PC-3 (cell line): Measurements from ENCODE around the gene PRICKLE2. TPM values are rescaled to one million over a fixed set of nuclear protein-coding genes. Genes with fewer than 3 reads are reported as not detected.
A peak's percentile ranks its signal among the peaks of the same experiment; 100 is the strongest.

Source experiments
- ATAC-seq: fragments of 200-7000 bp; cut with Tn5 transposase; 2 replicates; pipeline ENCODE4 v1.9.1; 2020; ENCODE audit warnings: mild to moderate bottlenecking, moderate library complexity
- BruUV-seq: library from RNA; stranded (reverse); fragments of 400-500 nt; replicated peaks from 2 replicates; lab custom pipeline; 2021; lab: Mats Ljungman, UMichigan
- CTCF ChIA-PET: fragments of 300-600 bp; sonication (Branson Sonifier 250); formaldehyde crosslinking; loops from one replicate; lab custom pipeline; 2022; ENCODE audit warnings: antibody characterized with exemption; lab: Charles Lee
- POLR2A ChIA-PET: fragments of 300-600 bp; sonication (Branson Sonifier 250); formaldehyde crosslinking; loops from one replicate; lab custom pipeline; 2022; ENCODE audit warnings: antibody characterized with exemption; ENCODE audit not compliant: unreplicated experiment; lab: Charles Lee
- DNase-seq: peaks from one replicate; pipeline ENCODE4 v3.0.0-alpha.2; 2015
- H2AFZ ChIP-seq: fragments of 300-600 bp; sonication (generic); 2 replicates; pipeline ENCODE4 v1.6.0; 2016; ENCODE audit warnings: antibody characterized with exemption, low read length
- H3F3A ChIP-seq: fragments of 300-600 bp; sonication (generic); one replicate; pipeline ENCODE4 v1.6.0; 2017; ENCODE audit warnings: antibody characterized with exemption, low read length, control low read depth, mild to moderate bottlenecking; ENCODE audit not compliant: unreplicated experiment
- H3K27ac ChIP-seq: fragments of 300-600 bp; sonication (generic); 2 replicates; pipeline ENCODE4 v1.5.1; 2016; ENCODE audit warnings: mild to moderate bottlenecking, low read length
- H3K27me3 ChIP-seq: fragments of 300-600 bp; sonication (generic); 2 replicates; pipeline ENCODE4 v1.6.1; 2016; ENCODE audit warnings: low read length, mixed read lengths
- H3K36me3 ChIP-seq: fragments of 300-600 bp; sonication (generic); 2 replicates; pipeline ENCODE4 v1.6.1; 2016; ENCODE audit warnings: low read depth, mixed run types, low read length, mixed read lengths
- H3K4me1 ChIP-seq: fragments of 300-600 bp; sonication (generic); 2 replicates; pipeline ENCODE4 v1.5.1; 2016; ENCODE audit warnings: low read length; ENCODE audit not compliant: insufficient read depth
- H3K4me2 ChIP-seq: fragments of 300-600 bp; sonication (generic); 2 replicates; pipeline ENCODE4 v1.6.0; 2016; ENCODE audit warnings: low read length
- H3K4me3 ChIP-seq: fragments of 300-600 bp; sonication (generic); 2 replicates; pipeline ENCODE4 v1.5.1; 2016; ENCODE audit warnings: mild to moderate bottlenecking, low read length, mixed read lengths
- H3K79me2 ChIP-seq: fragments of 300-600 bp; sonication (generic); 2 replicates; pipeline ENCODE4 v1.6.1; 2017; ENCODE audit warnings: low read length, mixed read lengths
- H3K9ac ChIP-seq: fragments of 300-600 bp; sonication (generic); 2 replicates; pipeline ENCODE4 v1.6.0; 2016; ENCODE audit warnings: mild to moderate bottlenecking, low read length
- H3K9me2 ChIP-seq: fragments of 300-600 bp; sonication (generic); replicated peaks from 2 replicates; pipeline ENCODE4 v1.6.1; 2016; ENCODE audit warnings: mixed run types, low read length, mixed read lengths
- H3K9me3 ChIP-seq: fragments of 300-600 bp; sonication (generic); 2 replicates; pipeline ENCODE4 v1.6.1; 2016; ENCODE audit warnings: low read length, mixed read lengths
- H4K20me1 ChIP-seq: fragments of 300-600 bp; sonication (generic); 2 replicates; pipeline ENCODE4 v1.6.1; 2016; ENCODE audit warnings: low read length, mixed read lengths
- CTCF ChIP-seq: fragments of 300-600 bp; sonication (generic); conservative IDR thresholded peaks from 2 replicates; pipeline ENCODE4 v1.5.1; 2017; ENCODE audit warnings: antibody characterized with exemption, low read depth, mild to moderate bottlenecking, low read length
- EZH2 ChIP-seq: fragments of 300-600 bp; sonication (generic); IDR thresholded peaks from one replicate; pipeline ENCODE4 v1.6.1; 2017; ENCODE audit warnings: antibody characterized with exemption, mild to moderate bottlenecking, low read length; ENCODE audit not compliant: unreplicated experiment
- EZH2phosphoT487 ChIP-seq: fragments of 300-600 bp; sonication (generic); IDR thresholded peaks from 2 replicates; pipeline ENCODE4 v1.6.1; 2018; ENCODE audit warnings: mild to moderate bottlenecking, antibody characterized with exemption, low read length, borderline replicate concordance
- intact Hi-C: fragments of 100-400 bp; cut with micrococcal nuclease; formaldehyde crosslinking; loops from 2 replicates; pipeline ENCODE4 v1.9.0; 2023
- total RNA-seq: library from RNA; depleted of rRNA; stranded (reverse); fragments of >200 nt; gene quantifications from 2 replicates; pipeline ENCODE4 v1.2.3, GENCODE V29; 2014

PRICKLE2 gene
- total RNA-seq, 1 experiment from 2014 or later = 1.8 TPM

DNA sequence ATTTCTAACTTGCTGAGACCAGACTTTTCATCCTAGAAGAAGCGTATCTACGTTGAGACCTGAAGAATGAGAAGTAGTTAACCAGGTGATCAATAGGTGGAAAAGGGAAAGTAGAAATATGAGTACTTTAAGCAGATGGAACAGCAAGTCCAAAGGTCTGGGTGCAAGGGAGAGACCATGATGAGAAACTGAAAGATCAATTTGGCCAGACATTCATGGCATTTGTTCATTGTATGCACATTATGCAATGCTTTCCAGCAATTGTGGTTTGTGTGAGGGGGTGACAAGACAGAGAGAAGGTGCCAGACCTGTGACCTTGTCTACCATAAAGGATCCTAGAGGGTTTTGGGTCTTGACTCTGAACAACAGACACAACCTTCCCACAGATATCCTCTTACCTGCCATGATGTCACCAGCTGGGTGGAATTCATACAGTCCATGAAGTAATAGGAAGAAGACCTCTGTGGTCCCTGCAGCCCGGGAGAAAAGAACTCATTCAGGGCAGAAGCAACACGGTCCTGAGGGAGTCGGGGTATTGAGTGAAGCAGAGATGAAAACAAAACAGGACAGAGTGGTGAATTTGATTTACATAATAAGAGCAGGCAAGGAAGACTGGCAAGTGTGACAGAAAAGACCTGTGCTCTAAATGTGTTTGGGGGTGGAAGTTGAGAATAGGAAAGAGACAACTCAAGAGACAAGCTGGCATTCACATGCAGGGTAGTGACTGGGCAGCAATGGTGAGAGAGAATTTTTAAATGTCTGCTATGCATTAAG lies 138.6 kb downstream of the PRICKLE2 start:
- Histone ChIP-seq H3K79me2 (no peaks in the 10 kb centered on the region), H4K20me1 (no peaks in the 10 kb centered on the region), H2AFZ (no peak overlapping the region), H3K36me3 (no peaks in the 10 kb centered on the region), H3K27ac (no peak overlapping the region), H3K27me3 (no peaks in the 10 kb centered on the region), H3K4me2 (no peak overlapping the region), H3K9me2 (no peaks in the 10 kb centered on the region), H3K4me3 (no peak overlapping the region), H3K9ac (no peak overlapping the region), H3K9me3 (no peaks in the 10 kb centered on the region), H3F3A (no peaks in the 10 kb centered on the region), H3K4me1 (peaks cover 18% of the 10 kb centered on the region)
- no peak for DNase-seq
- ATAC-seq = no peak
- TF ChIP-seq EZH2phosphoT487 (no peak), EZH2 (no peak), CTCF (no peak)
- POLR2A ChIA-PET = no interaction called here
- no TSS peak for BruUV-seq
- intact Hi-C loops = no loop called here
- CTCF ChIA-PET = no interaction called here

DNA sequence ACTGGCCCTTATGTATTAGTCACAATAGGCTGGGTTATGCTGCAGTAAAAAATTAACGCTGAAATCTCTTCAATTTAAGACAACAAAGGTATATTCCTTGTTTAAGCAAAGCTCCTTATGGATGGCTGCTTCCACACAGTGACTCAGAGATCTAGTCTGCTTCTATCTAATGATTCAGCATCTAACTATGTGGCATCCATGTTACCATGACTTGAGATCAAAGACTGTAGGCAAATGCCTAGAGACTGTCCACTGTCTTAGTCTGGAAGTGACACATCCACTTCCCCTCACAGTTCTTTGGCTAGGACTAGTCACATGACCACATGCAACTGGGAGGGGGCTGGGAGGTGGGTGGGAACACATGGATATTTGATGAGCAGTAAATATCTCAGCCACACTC lies 140.6 kb downstream of the PRICKLE2 start:
- ATAC-seq (peak; percentile 92), DNase-seq (peak; percentile 84)
- H3K4me1 ChIP-seq = peaks cover 18% of the 10 kb centered on the region
- H4K20me1 ChIP-seq = no peaks in the 10 kb centered on the region
- TF ChIP-seq CTCF (no peak), EZH2phosphoT487 (no peak), EZH2 (no peak)
- ChIA-PET CTCF (no interaction called here), POLR2A (no interaction called here)
- H3F3A ChIP-seq = no peaks in the 10 kb centered on the region
- no TSS peak for BruUV-seq
- no peak overlapping the region for H3K4me3 ChIP-seq
- no peaks in the 10 kb centered on the region for H3K36me3 ChIP-seq
- no peak overlapping the region for H3K4me2 ChIP-seq
- H2AFZ ChIP-seq = no peak overlapping the region
- H3K9me3 ChIP-seq = no peaks in the 10 kb centered on the region
- H3K9ac ChIP-seq = peak overlapping the region; percentile 25; the same call in 1 of the 2 replicates
- H3K27me3 ChIP-seq = no peaks in the 10 kb centered on the region
- peak overlapping the region; percentile 86 for H3K27ac ChIP-seq
- H3K79me2 ChIP-seq = no peaks in the 10 kb centered on the region
- H3K9me2 ChIP-seq = no peaks in the 10 kb centered on the region
- intact Hi-C loops = no loop called here

DNA sequence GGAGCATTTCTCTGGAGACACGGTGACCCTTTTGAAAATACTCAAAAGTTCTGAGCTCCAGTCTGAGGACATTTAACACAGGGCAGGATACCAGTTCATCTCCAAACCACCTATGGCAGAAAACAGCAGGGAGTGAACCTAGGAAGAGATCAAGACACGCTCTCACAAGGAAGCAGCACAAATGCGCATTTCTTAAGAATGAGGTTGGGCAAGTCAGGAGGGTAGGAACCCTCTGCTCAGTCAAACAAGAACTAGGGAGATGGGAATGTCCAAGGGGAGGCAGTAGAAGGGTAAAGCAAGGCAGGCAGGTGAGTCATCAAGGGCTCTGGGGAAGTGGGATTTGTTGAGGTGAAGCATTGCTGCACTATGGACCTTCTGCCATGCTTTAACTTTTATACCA lies 141.7 kb downstream of the PRICKLE2 start:
- CTCF ChIA-PET = no interaction called here
- Histone ChIP-seq H3K79me2 (no peaks in the 10 kb centered on the region), H3K9me2 (no peaks in the 10 kb centered on the region), H3K27me3 (no peaks in the 10 kb centered on the region), H3K27ac (peak overlapping the region; percentile 86), H3F3A (no peaks in the 10 kb centered on the region), H3K4me2 (peak overlapping the region; percentile 28), H3K36me3 (no peaks in the 10 kb centered on the region), H3K4me1 (peaks cover 18% of the 10 kb centered on the region), H4K20me1 (no peaks in the 10 kb centered on the region), H3K9me3 (no peaks in the 10 kb centered on the region), H3K4me3 (no peak overlapping the region), H2AFZ (no peak overlapping the region), H3K9ac (no peak overlapping the region)
- intact Hi-C loops = no loop called here
- ATAC-seq = no peak
- no TSS peak for BruUV-seq
- DNase-seq = no peak
- TF ChIP-seq EZH2phosphoT487 (no peak), CTCF (no peak), EZH2 (no peak)
- POLR2A ChIA-PET = no interaction called here
